HepG2 (cell line): ENCODE data around the gene DBX2. TPM values are rescaled to one million over a fixed set of nuclear protein-coding genes. Genes with fewer than 3 reads are reported as not detected.

Experiments
- ATAC-seq: fragments of 200-7000 bp; cut with Tn5 transposase; 3 replicates; pipeline ENCODE4 v1.9.1; 2020; ENCODE audit warnings: mild to moderate bottlenecking, moderate library complexity
- BruUV-seq: library from RNA; stranded (reverse); fragments of 400-500 nt; replicated peaks from 2 replicates; lab custom pipeline; 2021; lab: Mats Ljungman, UMichigan
- CTCF ChIA-PET: fragments of 300-600 bp; formaldehyde crosslinking; extraction: SDS; loops from one replicate; lab custom pipeline; 2021; ENCODE audit warnings: low total read pairs, inconsistent platforms, low intra/inter-chr PET ratio; lab: Yijun Ruan, JAX
- POLR2A ChIA-PET: fragments of 350-600 bp; sonication (Branson Sonifier 250); formaldehyde crosslinking; loops from one replicate; lab custom pipeline; 2020; ENCODE audit warnings: antibody characterized with exemption, inconsistent platforms; lab: Yijun Ruan, JAX
- DNase-seq: peaks from one replicate; pipeline ENCODE4 v3.0.0-alpha.2; 2015; ENCODE audit warnings: low spot score
- FAIRE-seq: peaks from 3 replicates; lab custom pipeline; 2011; peaks lifted over from hg19 to GRCh38; lab: Jason Lieb, UNC
- H2AFZ ChIP-seq: one replicate; pipeline ENCODE4 v1.6.1; 2011; ENCODE audit warnings: low read length, inconsistent platforms
- H3K27ac ChIP-seq: fragments of 300-600 bp; 3 replicates; pipeline ENCODE4 v1.8.0; 2011; ENCODE audit warnings: mixed run types, mild to moderate bottlenecking, mixed read lengths, low read length, inconsistent platforms; ENCODE audit not compliant: insufficient read depth; ENCODE audit errors: extremely low read length
- H3K27me3 ChIP-seq, 2 experiments: fragments of 200-600 bp in 1 of 2; 2 replicates in 1 of 2; 3 replicates in 1 of 2; pipeline versions ENCODE4 v1.6.0 to v1.8.0; 2011; ENCODE audit warnings: low read length in 2 of 2, mild to moderate bottlenecking in 2 of 2, moderate library complexity in 2 of 2, inconsistent platforms in 1 of 2; ENCODE audit not compliant: insufficient read depth in 2 of 2, control insufficient read depth in 1 of 2
- H3K36me3 ChIP-seq, 2 experiments: fragments of 200-600 bp in 1 of 2; replicated peaks in 1 of 2; 2 replicates in 1 of 2; 3 replicates in 1 of 2; pipeline versions ENCODE4 v1.5.1 to v1.8.0; 2011; ENCODE audit warnings: low read length in 2 of 2, inconsistent platforms in 1 of 2; ENCODE audit not compliant: insufficient read depth in 2 of 2, control insufficient read depth in 1 of 2
- H3K4me1 ChIP-seq: 2 replicates; pipeline ENCODE4 v1.5.1; 2012; ENCODE audit warnings: low read length, inconsistent platforms; ENCODE audit not compliant: insufficient read depth
- H3K4me2 ChIP-seq: 2 replicates; pipeline ENCODE4 v1.6.0; 2011; ENCODE audit warnings: low read depth, low read length, inconsistent platforms
- H3K4me3 ChIP-seq, 3 experiments: fragments of 200-600 bp in 1 of 3; sonication (generic), shearing (Covaris generic) in 1 of 3; replicated peaks in 1 of 3; 2 replicates each; pipeline ENCODE4 v1.5.1; 2011 to 2016; ENCODE audit warnings: low read length in 3 of 3, inconsistent platforms in 2 of 3, low read depth in 2 of 3, mild to moderate bottlenecking in 2 of 3, control low read depth in 1 of 3, mixed read lengths in 1 of 3; ENCODE audit not compliant: insufficient read depth in 1 of 3
- H3K79me2 ChIP-seq: one replicate; pipeline ENCODE4 v1.6.1; 2011; ENCODE audit warnings: low read length, inconsistent platforms; ENCODE audit not compliant: insufficient read depth
- H3K9ac ChIP-seq: 2 replicates; pipeline ENCODE4 v1.6.0; 2011; ENCODE audit warnings: mild to moderate bottlenecking, low read depth, low read length, inconsistent platforms; ENCODE audit not compliant: insufficient read depth
- H3K9me3 ChIP-seq: 2 replicates; pipeline ENCODE4 v1.5.1; 2012; ENCODE audit warnings: mild to moderate bottlenecking, low read length
- H4K20me1 ChIP-seq: 2 replicates; pipeline ENCODE4 v1.6.0; 2011; ENCODE audit warnings: inconsistent platforms, mild to moderate bottlenecking, low read length, moderate library complexity; ENCODE audit not compliant: insufficient read depth
- AGO1 ChIP-seq: fragments of 200-400 bp; formaldehyde crosslinking; IDR thresholded peaks from 2 replicates; pipeline ENCODE4 v1.6.1; 2017; ENCODE audit warnings: mild to moderate bottlenecking, low read depth, low read length, moderate library complexity; ENCODE audit not compliant: poor library complexity, severe bottlenecking
- ARNT2 ChIP-seq: sonication (generic); formaldehyde crosslinking; IDR thresholded peaks from 2 replicates; pipeline ENCODE4 v1.8.0; 2022; ENCODE audit warnings: mild to moderate bottlenecking, low read depth, missing genetic modification reagents, moderate library complexity
- ATF6 ChIP-seq: sonication (generic); formaldehyde crosslinking; conservative IDR thresholded peaks from 2 replicates; pipeline ENCODE4 v1.4.0; 2020; ENCODE audit warnings: missing genetic modification reagents
- MAF1 ChIP-seq: sonication (generic); formaldehyde crosslinking; IDR thresholded peaks from 2 replicates; pipeline ENCODE4 v1.5.0; 2020; ENCODE audit warnings: missing genetic modification reagents, borderline replicate concordance
- RXRB ChIP-seq: IDR thresholded peaks from 2 replicates; pipeline ENCODE4 v1.6.1; 2016; ENCODE audit warnings: borderline replicate concordance, missing genetic modification reagents, missing compliant biosample characterization
- TOPORS ChIP-seq: sonication (generic); formaldehyde crosslinking; IDR thresholded peaks from 2 replicates; pipeline ENCODE4 v1.8.0; 2023; ENCODE audit warnings: mild to moderate bottlenecking, missing genetic modification reagents
- ZC3H4 ChIP-seq: sonication (generic); formaldehyde crosslinking; IDR thresholded peaks from 2 replicates; pipeline ENCODE4 v1.4.0; 2020; ENCODE audit warnings: missing genetic modification reagents, borderline replicate concordance
- WGBS: methylation state at CpG from one replicate; pipeline ENCODE4 v1.1.6; 2017; ENCODE audit warnings: low lambda C conversion rate; 5-methylcytosine and 5-hydroxymethylcytosine counted together
- in situ Hi-C: cut with HindIII; loops from 2 replicates; pipeline ENCODE4 v1.10.0; 2017; ENCODE audit warnings: low pct_unique_long_range_greater_than_20kb; ENCODE audit not compliant: extremely low pct_ligation_motif_present
- intact Hi-C: fragments of 100-400 bp; cut with micrococcal nuclease; formaldehyde crosslinking; loops from one replicate; pipeline ENCODE4 v1.10.0; 2022; ENCODE audit not compliant: unreplicated experiment
- polyA plus RNA-seq, 8 experiments: library from polyadenylated mRNA; depleted of rRNA in 3 of 8; stranded (reverse) in 7 of 8; unstranded in 1 of 8; fragments of >200 nt; fragmentation: Illumina TruSeq in 4 of 8; extraction: Trizol in 4 of 8; gene quantifications; 2 replicates each; pipeline versions ENCODE4 v1.2.1 to v1.2.3, GENCODE V29; 2011 to 2016; ENCODE audit warnings: low read depth in 4 of 8, missing spikeins in 1 of 8, mixed read lengths in 1 of 8; ENCODE audit not compliant: insufficient read depth in 1 of 8
- total RNA-seq, 5 experiments: library from RNA; depleted of rRNA; stranded (reverse); fragments of >200 nt; fragmentation: Illumina TruSeq; extraction: Trizol; gene quantifications; 2 replicates each; pipeline ENCODE4 v1.2.3, GENCODE V29; 2016; ENCODE audit warnings: low read depth in 1 of 5
- TF ChIP-seq, protein P1 (sequence below): IDR thresholded peaks from 2 replicates; pipeline ENCODE4 v1.6.1; 2016; ENCODE audit warnings: missing genetic modification reagents, missing compliant biosample characterization
- TF ChIP-seq, protein P2 (sequence below): sonication (generic); formaldehyde crosslinking; IDR thresholded peaks from 2 replicates; pipeline ENCODE4 v1.9.0; 2021; ENCODE audit warnings: missing genetic modification reagents, borderline replicate concordance
- TF ChIP-seq, protein P3 (sequence below): sonication (generic); formaldehyde crosslinking; IDR thresholded peaks from 2 replicates; pipeline ENCODE4 v1.4.0; 2020; ENCODE audit warnings: mild to moderate bottlenecking, missing genetic modification reagents, borderline replicate concordance

DBX2 gene
- total and polyA plus RNA-seq, 2 of the 13 experiments (the other 11 are each of a cell fraction or from before 2014, with no cell fraction given), result not detected

GRCh38 chr12:45012749-45013148, 38.1 kb downstream of the DBX2 start (continued):
- TF ChIP-seq TOPORS (CRISPR knock-in tag), result no peak
- no peak for TF ChIP-seq ZC3H4 (CRISPR knock-in tag)
- TF ChIP-seq ATF6 (CRISPR knock-in tag), result no peak

DNA sequence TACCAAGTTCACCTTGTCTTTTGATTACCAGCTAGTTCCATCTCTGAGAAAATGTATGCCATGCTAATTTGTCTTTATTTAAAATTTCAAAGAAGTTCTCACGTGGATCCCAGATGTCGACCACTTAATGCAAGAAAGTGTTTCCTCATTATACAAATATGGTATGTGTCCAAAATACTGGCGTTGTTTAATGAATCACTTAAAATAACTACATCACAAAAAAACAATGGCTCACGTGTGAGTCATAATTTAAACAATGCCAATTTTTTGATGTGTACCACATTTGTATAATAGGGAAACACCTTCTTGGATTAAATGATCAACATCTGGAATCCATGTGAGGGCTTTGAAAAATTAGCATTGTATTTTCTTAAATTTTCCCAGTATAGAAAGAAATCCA, 40.8 kb downstream of the DBX2 start:
- H3K4me2 ChIP-seq, result no peak overlapping the region
- no peak for FAIRE-seq
- H3K27me3 ChIP-seq, result no peaks in the 10 kb centered on the region; a peak in 1 of 5 replicates
- H3K4me1 ChIP-seq, result no peaks in the 10 kb centered on the region
- no peaks in the 10 kb centered on the region for H4K20me1 ChIP-seq
- no peak for DNase-seq
- intact Hi-C loops (no loop called here), in situ Hi-C loops (no loop called here)
- no TSS peak for BruUV-seq
- POLR2A ChIA-PET, result no interaction called here
- no peak for ATAC-seq
- WGBS, result 3% methylated on average over 4 of the region's 4 CpGs
- H3K79me2 ChIP-seq, result no peaks in the 10 kb centered on the region
- no peaks in the 10 kb centered on the region for H3K36me3 ChIP-seq
- H3K9me3 ChIP-seq, result no peaks in the 10 kb centered on the region
- H3K27ac ChIP-seq, result no peak overlapping the region
- TF ChIP-seq, protein P1, sequence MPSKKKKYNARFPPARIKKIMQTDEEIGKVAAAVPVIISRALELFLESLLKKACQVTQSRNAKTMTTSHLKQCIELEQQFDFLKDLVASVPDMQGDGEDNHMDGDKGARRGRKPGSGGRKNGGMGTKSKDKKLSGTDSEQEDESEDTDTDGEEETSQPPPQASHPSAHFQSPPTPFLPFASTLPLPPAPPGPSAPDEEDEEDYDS (CRISPR knock-in tag), result no peak
- no peak for TF ChIP-seq AGO1
- TF ChIP-seq, protein P2, sequence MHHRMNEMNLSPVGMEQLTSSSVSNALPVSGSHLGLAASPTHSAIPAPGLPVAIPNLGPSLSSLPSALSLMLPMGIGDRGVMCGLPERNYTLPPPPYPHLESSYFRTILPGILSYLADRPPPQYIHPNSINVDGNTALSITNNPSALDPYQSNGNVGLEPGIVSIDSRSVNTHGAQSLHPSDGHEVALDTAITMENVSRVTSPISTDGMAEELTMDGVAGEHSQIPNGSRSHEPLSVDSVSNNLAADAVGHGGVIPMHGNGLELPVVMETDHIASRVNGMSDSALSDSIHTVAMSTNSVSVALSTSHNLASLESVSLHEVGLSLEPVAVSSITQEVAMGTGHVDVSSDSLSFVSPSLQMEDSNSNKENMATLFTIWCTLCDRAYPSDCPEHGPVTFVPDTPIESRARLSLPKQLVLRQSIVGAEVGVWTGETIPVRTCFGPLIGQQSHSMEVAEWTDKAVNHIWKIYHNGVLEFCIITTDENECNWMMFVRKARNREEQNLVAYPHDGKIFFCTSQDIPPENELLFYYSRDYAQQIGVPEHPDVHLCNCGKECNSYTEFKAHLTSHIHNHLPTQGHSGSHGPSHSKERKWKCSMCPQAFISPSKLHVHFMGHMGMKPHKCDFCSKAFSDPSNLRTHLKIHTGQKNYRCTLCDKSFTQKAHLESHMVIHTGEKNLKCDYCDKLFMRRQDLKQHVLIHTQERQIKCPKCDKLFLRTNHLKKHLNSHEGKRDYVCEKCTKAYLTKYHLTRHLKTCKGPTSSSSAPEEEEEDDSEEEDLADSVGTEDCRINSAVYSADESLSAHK, result no peak
- TF ChIP-seq, protein P3, sequence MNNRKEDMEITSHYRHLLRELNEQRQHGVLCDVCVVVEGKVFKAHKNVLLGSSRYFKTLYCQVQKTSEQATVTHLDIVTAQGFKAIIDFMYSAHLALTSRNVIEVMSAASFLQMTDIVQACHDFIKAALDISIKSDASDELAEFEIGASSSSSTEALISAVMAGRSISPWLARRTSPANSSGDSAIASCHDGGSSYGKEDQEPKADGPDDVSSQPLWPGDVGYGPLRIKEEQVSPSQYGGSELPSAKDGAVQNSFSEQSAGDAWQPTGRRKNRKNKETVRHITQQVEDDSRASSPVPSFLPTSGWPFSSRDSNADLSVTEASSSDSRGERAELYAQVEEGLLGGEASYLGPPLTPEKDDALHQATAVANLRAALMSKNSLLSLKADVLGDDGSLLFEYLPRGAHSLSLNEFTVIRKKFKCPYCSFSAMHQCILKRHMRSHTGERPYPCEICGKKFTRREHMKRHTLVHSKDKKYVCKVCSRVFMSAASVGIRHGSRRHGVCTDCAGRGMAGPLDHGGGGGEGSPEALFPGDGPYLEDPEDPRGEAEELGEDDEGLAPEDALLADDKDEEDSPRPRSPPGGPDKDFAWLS (CRISPR knock-in tag), result no peak
- no peak for TF ChIP-seq ARNT2 (CRISPR knock-in tag)
- TF ChIP-seq RXRB (CRISPR knock-in tag), result no peak
- no peak for TF ChIP-seq MAF1 (CRISPR knock-in tag)
- TF ChIP-seq, all 625 proteins: peak for 0
- Histone ChIP-seq H2AFZ (no peak overlapping the region), H3K9ac (no peak overlapping the region), H3K4me3 (no peak overlapping the region)
- CTCF ChIA-PET, result no interaction called here
